Activated T-cell treated with anti-CD3 and anti-CD28 coated beads, Interleukin-2, amount 50 U/mL, for 24 hours (primary cell): ENCODE measurements around the gene ENPP1.

ENCODE experiments used
- DNase-seq: peaks from one replicate; pipeline ENCODE4 v3.0.0-alpha.2; 2020
- H3K27ac Mint-ChIP-seq: 2 replicates; pipeline ENCODE4 v1.8.0; 2020; ENCODE audit warnings: mild to moderate bottlenecking, mixed read lengths
- H3K27me3 Mint-ChIP-seq: 2 replicates; pipeline ENCODE4 v1.8.0; 2020; ENCODE audit warnings: mixed read lengths
- H3K36me3 Mint-ChIP-seq: 2 replicates; pipeline ENCODE4 v1.8.0; 2020; ENCODE audit warnings: low read depth, mixed read lengths
- H3K4me1 Mint-ChIP-seq: 2 replicates; pipeline ENCODE4 v1.8.0; 2020; ENCODE audit warnings: low read depth, mixed read lengths
- H3K4me3 Mint-ChIP-seq: 2 replicates; pipeline ENCODE4 v1.8.0; 2020; ENCODE audit warnings: mild to moderate bottlenecking, moderate library complexity, mixed read lengths
- H3K9me3 Mint-ChIP-seq: 2 replicates; pipeline ENCODE4 v1.8.0; 2020; ENCODE audit warnings: mixed read lengths

Gene ENPP1

GRCh38 chr6:131807644-131808459, at the start of gene ENPP1:
Gene ENPP1 (plus strand): TSS chr6:131808020. CDS start chr6:131808036, 16 bp downstream.
- peak within 1 kb of the TSS; percentile 47 for H3K27ac Mint-ChIP-seq
- peaks cover 27% of the 10 kb centered on the region for H3K4me1 Mint-ChIP-seq
- peaks cover 3% of the 10 kb centered on the region for H3K36me3 Mint-ChIP-seq
- no peaks in the 10 kb centered on the region for H3K9me3 Mint-ChIP-seq
- DNase-seq: peak; percentile 65
- peaks cover 53% of the 10 kb centered on the region for H3K27me3 Mint-ChIP-seq
- peak within 1 kb of the TSS; percentile 84 for H3K4me3 Mint-ChIP-seq

DNA sequence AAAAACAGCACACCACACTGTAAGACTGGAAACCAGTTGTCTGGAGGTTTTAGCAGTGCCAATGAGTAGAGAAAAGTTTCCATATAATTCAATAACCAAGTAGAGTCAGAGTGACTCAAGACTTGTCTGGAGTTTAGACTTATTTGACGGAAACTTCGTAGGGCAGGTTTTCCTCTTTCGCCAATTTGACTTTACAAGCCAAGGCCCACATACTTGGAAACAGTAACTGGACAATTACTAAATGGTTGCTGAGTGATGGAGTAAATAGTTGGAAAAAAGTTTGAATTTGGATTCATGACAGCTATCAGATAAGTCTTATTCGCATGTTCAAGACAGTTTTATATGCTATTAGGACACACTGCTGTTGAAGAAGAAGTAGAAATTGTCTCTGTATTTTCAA, 48.9 kb upstream of the ENPP1 start:
- Mint-ChIP-seq H3K27me3 (peaks cover 29% of the 10 kb centered on the region), H3K4me1 (no peaks in the 10 kb centered on the region), H3K27ac (no peak overlapping the region), H3K4me3 (no peak overlapping the region), H3K9me3 (no peaks in the 10 kb centered on the region), H3K36me3 (no peaks in the 10 kb centered on the region)
- no peak for DNase-seq

- H3K4me3 Mint-ChIP-seq: no peak overlapping the region
- no peaks in the 10 kb centered on the region for H3K9me3 Mint-ChIP-seq
- no peaks in the 10 kb centered on the region for H3K4me1 Mint-ChIP-seq
- no peak for DNase-seq
- H3K36me3 Mint-ChIP-seq: no peaks in the 10 kb centered on the region
- H3K27me3 Mint-ChIP-seq: peaks cover 15% of the 10 kb centered on the region
- no peak overlapping the region for H3K27ac Mint-ChIP-seq
These were observed 46.6 kb upstream of the ENPP1 start for GRCh38 chr6:131761060-131761761.

DNA sequence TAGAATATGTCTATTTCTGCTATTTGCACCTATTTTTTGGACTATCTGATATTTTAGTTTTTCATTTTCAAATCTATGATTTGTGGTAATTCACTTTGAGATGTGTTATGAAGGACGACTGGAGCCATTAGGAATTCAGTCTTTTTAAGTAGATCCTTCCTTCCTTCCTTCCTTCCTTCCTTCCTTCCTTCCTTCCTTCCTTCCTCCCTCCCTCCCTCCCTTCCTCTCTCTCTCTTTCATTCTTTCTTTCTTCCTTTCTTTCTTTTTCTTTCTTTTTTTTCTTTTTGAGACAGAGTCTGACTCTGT, 46.1 kb upstream of the ENPP1 start:
- Mint-ChIP-seq H3K4me1 (no peaks in the 10 kb centered on the region), H3K27me3 (peaks cover 13% of the 10 kb centered on the region), H3K36me3 (no peaks in the 10 kb centered on the region), H3K9me3 (no peaks in the 10 kb centered on the region), H3K27ac (no peak overlapping the region), H3K4me3 (no peak overlapping the region)
- no peak for DNase-seq

GRCh38 chr6:131762984-131763383, 44.8 kb upstream of the ENPP1 start:
- Mint-ChIP-seq H3K27me3 (peaks cover 12% of the 10 kb centered on the region), H3K36me3 (no peaks in the 10 kb centered on the region), H3K4me1 (no peaks in the 10 kb centered on the region), H3K27ac (no peak overlapping the region), H3K4me3 (no peak overlapping the region), H3K9me3 (no peaks in the 10 kb centered on the region)
- no peak for DNase-seq

GRCh38 chr6:131763749-131764148, 44.1 kb upstream of the ENPP1 start:
- no peaks in the 10 kb centered on the region for H3K9me3 Mint-ChIP-seq
- no peaks in the 10 kb centered on the region for H3K36me3 Mint-ChIP-seq
- no peak overlapping the region for H3K4me3 Mint-ChIP-seq
- H3K27ac Mint-ChIP-seq: no peak overlapping the region
- H3K27me3 Mint-ChIP-seq: peaks cover 10% of the 10 kb centered on the region
- no peak for DNase-seq
- H3K4me1 Mint-ChIP-seq: no peaks in the 10 kb centered on the region

- Mint-ChIP-seq H3K4me3 (no peak overlapping the region), H3K9me3 (no peaks in the 10 kb centered on the region), H3K36me3 (no peaks in the 10 kb centered on the region), H3K4me1 (no peaks in the 10 kb centered on the region), H3K27ac (no peak overlapping the region), H3K27me3 (peaks cover 12% of the 10 kb centered on the region)
- no peak for DNase-seq
These were observed 43.5 kb upstream of the ENPP1 start for GRCh38 chr6:131764350-131764749.

- H3K4me1 Mint-ChIP-seq: no peaks in the 10 kb centered on the region
- DNase-seq: no peak
- no peaks in the 10 kb centered on the region for H3K9me3 Mint-ChIP-seq
- H3K27me3 Mint-ChIP-seq: peaks cover 16% of the 10 kb centered on the region
- no peak overlapping the region for H3K27ac Mint-ChIP-seq
- no peaks in the 10 kb centered on the region for H3K36me3 Mint-ChIP-seq
- no peak overlapping the region for H3K4me3 Mint-ChIP-seq
These were observed 42.6 kb upstream of the ENPP1 start for GRCh38 chr6:131765081-131765803.

DNA sequence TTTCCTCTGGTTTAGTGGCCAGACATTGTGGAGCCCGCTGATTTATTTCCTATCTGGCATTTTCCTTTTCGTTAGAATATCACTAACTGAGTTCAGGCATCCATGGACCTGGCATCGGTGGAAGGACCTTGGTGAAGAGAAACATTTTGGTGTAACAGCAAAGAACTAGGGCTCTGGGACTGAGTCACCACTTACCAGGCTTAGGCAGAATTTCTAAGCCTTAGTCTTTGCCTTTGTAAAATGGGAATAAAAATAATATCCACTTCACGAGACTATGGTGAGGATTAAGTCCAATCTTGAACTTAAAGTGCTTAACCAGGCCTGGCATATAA, 42.0 kb upstream of the ENPP1 start:
- no peak overlapping the region for H3K27ac Mint-ChIP-seq
- no peak overlapping the region for H3K4me3 Mint-ChIP-seq
- no peaks in the 10 kb centered on the region for H3K9me3 Mint-ChIP-seq
- DNase-seq: no peak
- peaks cover 19% of the 10 kb centered on the region for H3K27me3 Mint-ChIP-seq
- no peaks in the 10 kb centered on the region for H3K36me3 Mint-ChIP-seq
- no peaks in the 10 kb centered on the region for H3K4me1 Mint-ChIP-seq

DNA sequence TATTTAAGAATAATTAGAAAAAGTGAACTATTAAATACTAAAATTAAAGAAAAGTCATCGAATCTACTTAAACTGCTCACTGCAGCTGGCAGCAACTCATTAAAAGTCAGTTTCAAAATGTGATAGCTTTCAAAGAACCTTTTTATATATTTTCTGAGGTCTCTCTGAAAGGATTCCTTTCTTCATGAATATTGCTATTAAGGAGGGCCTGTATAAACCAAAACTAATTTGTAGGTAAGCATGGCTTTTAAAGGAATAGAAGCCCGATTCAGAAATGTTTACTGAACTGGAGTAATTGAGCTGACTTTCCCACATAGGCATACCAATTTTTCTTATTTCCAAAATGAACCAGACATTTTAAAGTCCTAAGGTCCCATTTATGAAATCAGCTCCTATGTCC, 41.2 kb upstream of the ENPP1 start:
- Mint-ChIP-seq H3K4me3 (no peak overlapping the region), H3K4me1 (no peaks in the 10 kb centered on the region), H3K36me3 (no peaks in the 10 kb centered on the region), H3K9me3 (no peaks in the 10 kb centered on the region), H3K27me3 (peaks cover 19% of the 10 kb centered on the region), H3K27ac (no peak overlapping the region)
- DNase-seq: no peak

- no peak overlapping the region for H3K4me3 Mint-ChIP-seq
- peaks cover 28% of the 10 kb centered on the region for H3K27me3 Mint-ChIP-seq
- no peak for DNase-seq
- no peaks in the 10 kb centered on the region for H3K9me3 Mint-ChIP-seq
- no peak overlapping the region for H3K27ac Mint-ChIP-seq
- no peaks in the 10 kb centered on the region for H3K4me1 Mint-ChIP-seq
- no peaks in the 10 kb centered on the region for H3K36me3 Mint-ChIP-seq
These were observed 38.9 kb upstream of the ENPP1 start for GRCh38 chr6:131768964-131769363.

DNA sequence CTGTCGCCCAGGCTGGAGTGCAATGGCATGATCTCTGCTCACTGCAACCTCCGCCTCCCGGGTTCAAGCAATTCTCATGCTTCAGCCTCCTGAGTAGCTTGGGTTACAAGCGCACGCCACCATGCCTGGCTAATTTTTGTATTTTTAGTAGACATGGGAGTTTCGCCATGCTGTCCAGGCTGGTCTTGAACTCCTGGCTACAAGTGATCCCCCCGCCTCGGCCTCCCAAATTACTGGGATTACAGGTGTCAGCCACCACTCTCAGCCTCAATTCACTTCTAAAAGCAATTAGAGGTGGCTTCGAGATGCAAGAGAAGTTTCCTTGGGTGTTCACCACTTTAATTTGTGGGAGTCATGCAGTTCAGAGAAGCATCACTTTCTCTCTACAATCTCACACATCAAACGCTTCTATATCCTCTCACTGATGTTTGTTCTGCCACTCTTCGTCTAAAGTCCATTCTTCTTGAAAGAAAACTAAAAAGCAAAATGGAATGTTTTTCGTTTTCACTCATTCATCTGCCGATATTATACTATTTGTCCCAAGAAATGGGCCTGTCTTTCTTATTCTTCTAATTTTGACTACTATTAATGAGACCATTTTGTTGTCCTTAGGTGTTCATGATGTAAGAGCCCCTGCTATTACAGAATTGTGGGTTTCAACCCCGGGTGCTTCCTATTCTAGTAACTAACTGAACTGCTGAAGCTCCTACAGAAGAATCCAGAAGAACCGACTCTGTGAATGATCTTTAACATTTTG, 38.3 kb upstream of the ENPP1 start:
- Mint-ChIP-seq H3K27ac (no peak overlapping the region), H3K4me3 (no peak overlapping the region), H3K9me3 (no peaks in the 10 kb centered on the region), H3K4me1 (no peaks in the 10 kb centered on the region), H3K27me3 (peaks cover 28% of the 10 kb centered on the region), H3K36me3 (no peaks in the 10 kb centered on the region)
- no peak for DNase-seq

DNA sequence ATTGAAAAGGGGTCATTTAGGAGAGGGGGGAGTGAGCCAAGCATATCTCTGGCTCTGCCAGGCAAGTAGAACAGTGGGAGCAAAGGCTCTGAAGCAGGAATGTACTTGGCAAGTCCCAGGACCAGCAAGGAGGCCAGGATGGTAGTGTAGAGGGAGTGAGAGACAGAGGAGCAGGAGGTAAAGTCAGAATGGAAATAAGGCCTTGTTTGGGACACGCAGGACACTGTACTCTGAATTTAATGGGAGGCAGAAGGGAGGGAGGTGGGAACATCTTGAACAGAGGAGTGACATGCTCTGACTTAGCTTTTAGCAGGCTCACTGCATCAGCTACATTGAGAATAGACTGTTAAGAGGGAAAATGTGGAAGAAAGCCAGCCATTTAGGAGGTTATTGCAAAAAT, 37.0 kb upstream of the ENPP1 start:
- DNase-seq: no peak
- peaks cover 22% of the 10 kb centered on the region for H3K27me3 Mint-ChIP-seq
- no peak overlapping the region for H3K27ac Mint-ChIP-seq
- H3K4me3 Mint-ChIP-seq: no peak overlapping the region
- H3K9me3 Mint-ChIP-seq: no peaks in the 10 kb centered on the region
- H3K36me3 Mint-ChIP-seq: no peaks in the 10 kb centered on the region
- H3K4me1 Mint-ChIP-seq: no peaks in the 10 kb centered on the region

GRCh38 chr6:131773284-131773950, 34.4 kb upstream of the ENPP1 start:
- no peaks in the 10 kb centered on the region for H3K9me3 Mint-ChIP-seq
- no peak for DNase-seq
- no peak overlapping the region for H3K27ac Mint-ChIP-seq

More at GRCh38 chr6:131773284-131773950, 34.4 kb upstream of the ENPP1 start:
- H3K4me1 Mint-ChIP-seq: no peaks in the 10 kb centered on the region
- H3K4me3 Mint-ChIP-seq: no peak overlapping the region
- peaks cover 27% of the 10 kb centered on the region for H3K27me3 Mint-ChIP-seq
- H3K36me3 Mint-ChIP-seq: no peaks in the 10 kb centered on the region
